Stimulated activated naive CD8-positive, alpha-beta T cell treated with anti-CD3 and anti-CD28 coated beads, Interleukin-15, amount 100 ng/mL, for 72 hours (primary cell): ENCODE data around the gene LAMC1.

Experiments used
- ATAC-seq: fragments of 150-1000 bp; cut with Tn5 transposase; 2 replicates; pipeline ENCODE4 v1.10.0; 2021; ENCODE audit warnings: mild to moderate bottlenecking, moderate library complexity
- DNase-seq, 2 donors: peaks; one replicate each; pipeline ENCODE4 v3.0.0; 2021 to 2022
- H3K27ac Mint-ChIP-seq, 2 donors: one replicate each; pipeline ENCODE4 v1.8.0; 2022; ENCODE audit warnings: mild to moderate bottlenecking in 2 of 2, mixed read lengths in 2 of 2, moderate library complexity in 2 of 2
- H3K27me3 Mint-ChIP-seq: one replicate; pipeline ENCODE4 v1.8.0; 2022; ENCODE audit warnings: mixed read lengths
- H3K4me1 Mint-ChIP-seq: one replicate; pipeline ENCODE4 v1.8.0; 2022; ENCODE audit warnings: mild to moderate bottlenecking, mixed read lengths
- H3K4me3 Mint-ChIP-seq, 2 donors: one replicate each; pipeline ENCODE4 v1.8.0; 2022; ENCODE audit warnings: mild to moderate bottlenecking in 2 of 2, mixed read lengths in 2 of 2, moderate library complexity in 1 of 2
- H3K9me3 Mint-ChIP-seq, 2 donors: one replicate each; pipeline ENCODE4 v1.8.0; 2022; ENCODE audit warnings: mixed read lengths in 2 of 2

The LAMC1 gene

GRCh38 chr1:183075861-183076260 is 52.6 kb downstream of the LAMC1 start:
- Mint-ChIP-seq H3K4me1 (peaks cover 5% of the 10 kb centered on the region), H3K4me3 (no peak overlapping the region), H3K9me3 (no peaks in the 10 kb centered on the region), H3K27ac (no peak overlapping the region), H3K27me3 (peaks cover 9% of the 10 kb centered on the region)
- ATAC-seq (no peak), DNase-seq (no peak)

DNA sequence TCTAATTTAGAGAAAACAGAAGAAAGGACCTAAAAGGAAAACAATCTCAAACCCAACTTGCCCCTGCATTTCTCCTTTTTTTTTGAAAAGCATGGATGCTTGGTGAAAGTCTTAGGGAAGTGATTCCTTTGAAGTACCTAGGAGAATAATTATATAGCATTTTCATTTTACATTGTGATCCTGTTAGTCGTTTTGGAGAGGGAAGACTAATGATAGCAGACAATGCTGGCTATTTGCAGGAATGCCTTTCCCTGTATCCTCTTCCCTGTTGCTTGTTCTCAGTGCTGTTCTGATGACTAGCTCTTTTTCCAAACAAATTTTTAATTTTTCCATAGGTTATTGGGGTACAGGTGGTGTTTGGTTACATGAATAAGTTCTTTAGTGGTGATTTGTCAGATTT is 53.9 kb downstream of the LAMC1 start:
- Mint-ChIP-seq H3K4me1 (no peaks in the 10 kb centered on the region), H3K27me3 (peaks cover 16% of the 10 kb centered on the region), H3K9me3 (no peaks in the 10 kb centered on the region), H3K4me3 (no peak overlapping the region), H3K27ac (no peak overlapping the region)
- DNase-seq (no peak), ATAC-seq (no peak)

DNA sequence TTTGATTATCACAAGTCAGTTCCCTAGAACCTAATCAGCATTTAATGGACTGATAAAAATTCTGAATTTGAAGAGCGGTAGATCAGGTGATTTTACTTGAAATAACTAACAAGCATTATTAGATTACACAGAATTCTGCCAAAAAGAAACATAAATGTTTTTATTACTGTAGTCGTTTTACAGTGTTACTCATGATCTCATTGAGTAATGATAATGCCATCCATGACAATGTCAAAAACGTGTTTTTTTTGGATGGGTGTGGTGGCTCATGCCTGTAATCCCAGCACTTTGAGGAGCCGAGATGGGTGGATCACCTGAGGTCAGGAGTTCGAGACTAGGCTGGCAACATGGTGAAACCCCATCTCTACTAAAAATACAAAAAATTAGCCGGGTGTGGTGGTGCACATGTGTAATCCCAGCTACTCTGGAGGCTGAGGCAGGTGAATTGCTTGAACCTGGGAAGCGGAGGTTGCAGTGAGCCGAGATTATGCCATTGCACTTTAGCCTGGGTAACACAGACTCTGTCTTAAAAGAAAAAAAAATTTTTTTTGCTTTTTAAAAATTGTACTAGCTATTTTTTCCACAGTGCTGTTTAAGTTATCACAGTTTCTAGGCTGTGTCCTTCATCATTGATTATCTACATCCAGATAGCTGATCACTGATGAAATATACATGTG is 56.6 kb downstream of the LAMC1 start:
- ATAC-seq = no peak
- no peaks in the 10 kb centered on the region for H3K4me1 Mint-ChIP-seq
- H3K27ac Mint-ChIP-seq = no peak overlapping the region
- no peak for DNase-seq
- H3K4me3 Mint-ChIP-seq = no peak overlapping the region
- peaks cover 17% of the 10 kb centered on the region for H3K27me3 Mint-ChIP-seq
- no peaks in the 10 kb centered on the region for H3K9me3 Mint-ChIP-seq

GRCh38 chr1:183080406-183080805 is 57.2 kb downstream of the LAMC1 start:
- Mint-ChIP-seq H3K27ac (no peak overlapping the region), H3K27me3 (peaks cover 17% of the 10 kb centered on the region), H3K9me3 (no peaks in the 10 kb centered on the region), H3K4me3 (no peak overlapping the region), H3K4me1 (no peaks in the 10 kb centered on the region)
- DNase-seq (no peak), ATAC-seq (no peak)

GRCh38 chr1:183081402-183082120 is 58.3 kb downstream of the LAMC1 start:
- no peaks in the 10 kb centered on the region for H3K4me1 Mint-ChIP-seq
- ATAC-seq (no peak), DNase-seq (no peak)
- H3K27me3 Mint-ChIP-seq = peaks cover 11% of the 10 kb centered on the region
- H3K4me3 Mint-ChIP-seq = no peak overlapping the region
- H3K27ac Mint-ChIP-seq = no peak overlapping the region
- no peaks in the 10 kb centered on the region for H3K9me3 Mint-ChIP-seq

- Mint-ChIP-seq H3K4me3 (no peak overlapping the region), H3K27ac (no peak overlapping the region), H3K4me1 (no peaks in the 10 kb centered on the region), H3K27me3 (peaks cover 7% of the 10 kb centered on the region), H3K9me3 (no peaks in the 10 kb centered on the region)
- ATAC-seq = no peak
- DNase-seq = no peak
Measured at GRCh38 chr1:183082650-183083049, 59.4 kb downstream of the LAMC1 start.

GRCh38 chr1:183087001-183087400 is 63.8 kb downstream of the LAMC1 start:
- H3K4me3 Mint-ChIP-seq = no peak overlapping the region
- ATAC-seq (no peak), DNase-seq (no peak)
- H3K4me1 Mint-ChIP-seq = no peaks in the 10 kb centered on the region
- no peak overlapping the region for H3K27ac Mint-ChIP-seq
- H3K27me3 Mint-ChIP-seq = peaks cover 1% of the 10 kb centered on the region
- no peaks in the 10 kb centered on the region for H3K9me3 Mint-ChIP-seq

DNA sequence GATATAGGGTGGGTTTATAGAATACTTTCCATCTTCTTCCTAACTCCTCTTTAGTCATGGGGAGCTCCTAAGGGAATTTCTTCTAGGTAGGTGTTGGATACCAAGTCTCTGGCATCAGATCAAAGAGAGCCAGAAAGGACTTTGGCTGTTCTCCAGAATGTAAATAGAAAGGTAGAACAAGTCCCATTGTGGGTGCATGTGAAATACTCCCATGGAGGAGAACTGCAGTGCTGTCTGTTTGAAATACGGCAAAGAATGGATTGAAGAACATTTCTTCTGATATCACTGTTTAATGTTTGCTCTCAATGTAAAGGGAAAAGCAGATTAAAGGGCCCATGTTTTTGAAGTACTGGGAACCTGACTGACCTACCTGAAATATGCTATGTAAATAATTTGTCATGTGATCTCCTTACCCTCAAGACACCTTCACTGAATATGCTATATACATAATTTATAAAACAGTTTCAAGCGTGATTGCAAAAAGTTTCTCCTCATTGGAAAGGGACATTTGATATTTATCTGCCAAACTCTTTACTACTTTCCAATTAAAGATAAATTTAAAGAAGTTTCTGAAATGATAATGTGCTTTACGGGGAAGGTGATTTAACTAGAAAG is 65.9 kb downstream of the LAMC1 start:
- ATAC-seq (no peak), DNase-seq (no peak)
- Mint-ChIP-seq H3K27me3 (peaks cover 14% of the 10 kb centered on the region), H3K27ac (no peak overlapping the region), H3K9me3 (no peaks in the 10 kb centered on the region), H3K4me3 (no peak overlapping the region), H3K4me1 (no peaks in the 10 kb centered on the region)

- Mint-ChIP-seq H3K27me3 (peaks cover 17% of the 10 kb centered on the region), H3K9me3 (no peaks in the 10 kb centered on the region), H3K27ac (no peak overlapping the region), H3K4me3 (no peak overlapping the region), H3K4me1 (no peaks in the 10 kb centered on the region)
- no peak for ATAC-seq
- DNase-seq = no peak
Measured at GRCh38 chr1:183090391-183091006, 67.3 kb downstream of the LAMC1 start.

DNA sequence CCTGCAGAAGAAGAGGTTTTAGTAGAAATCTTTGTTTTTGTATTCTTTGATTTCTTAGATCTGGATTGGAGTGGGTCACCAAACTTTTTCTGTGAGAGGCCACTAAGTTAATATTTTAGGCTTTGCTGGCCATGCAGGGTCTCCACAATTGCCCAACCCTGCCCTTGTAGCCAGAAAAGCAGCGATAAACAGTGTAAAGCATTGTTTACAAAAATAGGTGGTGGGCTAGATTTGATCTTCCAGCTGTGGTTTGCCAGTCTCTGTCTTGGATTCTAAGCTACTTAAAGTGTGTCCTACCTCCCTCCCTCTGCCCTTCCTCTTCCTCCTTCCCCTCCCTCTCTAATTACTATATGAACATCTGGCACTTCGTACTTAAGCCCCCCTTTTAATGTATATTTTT is 68.0 kb downstream of the LAMC1 start:
- ATAC-seq = no peak

GRCh38 chr1:183092350-183092749 is 69.1 kb downstream of the LAMC1 start:
- Mint-ChIP-seq H3K27ac (no peak overlapping the region), H3K9me3 (no peaks in the 10 kb centered on the region), H3K4me1 (no peaks in the 10 kb centered on the region), H3K4me3 (no peak overlapping the region), H3K27me3 (peaks cover 17% of the 10 kb centered on the region)
- DNase-seq = no peak
- no peak for ATAC-seq

More for the DNA sequence above, 68.0 kb downstream of the LAMC1 start:
- Mint-ChIP-seq H3K4me1 (no peaks in the 10 kb centered on the region), H3K27ac (no peak overlapping the region), H3K9me3 (no peaks in the 10 kb centered on the region), H3K4me3 (no peak overlapping the region), H3K27me3 (peaks cover 17% of the 10 kb centered on the region)
- no peak for DNase-seq

DNA sequence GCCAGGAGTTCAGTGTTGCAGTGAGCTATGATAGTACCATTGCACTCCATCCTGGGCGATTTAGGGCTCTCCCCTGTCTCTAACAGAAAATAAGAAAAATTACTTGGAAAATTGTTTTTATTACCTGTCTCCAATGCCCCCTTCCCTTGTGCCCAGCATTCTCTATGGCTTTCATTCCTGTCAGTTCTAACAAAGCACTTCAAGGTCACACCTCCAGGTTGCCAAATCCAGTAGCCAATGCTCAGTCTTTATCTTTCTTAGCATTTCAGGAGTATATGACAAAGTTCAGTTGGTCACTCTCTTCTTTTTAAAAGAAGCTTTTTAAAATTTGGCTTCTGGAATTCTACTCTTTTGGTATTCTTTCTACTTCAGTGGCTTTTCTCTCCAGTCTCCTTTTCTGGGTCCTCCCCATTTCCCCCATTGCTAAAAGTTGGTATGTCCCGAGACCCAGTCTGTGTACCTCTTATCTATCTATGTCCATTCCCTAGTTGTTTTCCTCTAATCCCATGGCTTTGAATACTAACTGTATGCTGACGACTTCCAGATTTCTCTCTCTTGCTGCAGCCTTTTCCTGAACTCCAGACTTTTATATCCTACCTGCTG is 69.9 kb downstream of the LAMC1 start:
- H3K27ac Mint-ChIP-seq = no peak overlapping the region
- DNase-seq = no peak
- H3K9me3 Mint-ChIP-seq = no peaks in the 10 kb centered on the region
- no peak for ATAC-seq
- H3K4me3 Mint-ChIP-seq = no peak overlapping the region
- peaks cover 17% of the 10 kb centered on the region for H3K27me3 Mint-ChIP-seq
- no peaks in the 10 kb centered on the region for H3K4me1 Mint-ChIP-seq

- Mint-ChIP-seq H3K27me3 (peaks cover 17% of the 10 kb centered on the region), H3K27ac (no peak overlapping the region), H3K4me1 (no peaks in the 10 kb centered on the region), H3K4me3 (no peak overlapping the region), H3K9me3 (no peaks in the 10 kb centered on the region)
- ATAC-seq = no peak
- no peak for DNase-seq
Measured at GRCh38 chr1:183093786-183094298, 70.6 kb downstream of the LAMC1 start.

GRCh38 chr1:183094351-183094750 is 71.1 kb downstream of the LAMC1 start:
- H3K4me1 Mint-ChIP-seq = no peaks in the 10 kb centered on the region
- H3K9me3 Mint-ChIP-seq = no peaks in the 10 kb centered on the region
- peaks cover 17% of the 10 kb centered on the region for H3K27me3 Mint-ChIP-seq
- no peak overlapping the region for H3K4me3 Mint-ChIP-seq
- DNase-seq (no peak), ATAC-seq (no peak)
- no peak overlapping the region for H3K27ac Mint-ChIP-seq

- ATAC-seq = no peak
- H3K27ac Mint-ChIP-seq = no peak overlapping the region
Measured at GRCh38 chr1:183096351-183096750, 73.1 kb downstream of the LAMC1 start.

More at GRCh38 chr1:183096351-183096750, 73.1 kb downstream of the LAMC1 start:
- Mint-ChIP-seq H3K4me1 (no peaks in the 10 kb centered on the region), H3K4me3 (no peak overlapping the region), H3K9me3 (no peaks in the 10 kb centered on the region), H3K27me3 (peaks cover 17% of the 10 kb centered on the region)
- DNase-seq = no peak
